DMS114 treated with DMSO at 0.1 percent for 48 hours (cell line): Measurements from ENCODE around the gene TREH.

Experiments used
- DNase-seq: peaks from one replicate; lab custom pipeline; 2025; ENCODE audit not compliant: unreplicated experiment; lab: John Stamatoyannopoulos, UW

The TREH gene

DNA sequence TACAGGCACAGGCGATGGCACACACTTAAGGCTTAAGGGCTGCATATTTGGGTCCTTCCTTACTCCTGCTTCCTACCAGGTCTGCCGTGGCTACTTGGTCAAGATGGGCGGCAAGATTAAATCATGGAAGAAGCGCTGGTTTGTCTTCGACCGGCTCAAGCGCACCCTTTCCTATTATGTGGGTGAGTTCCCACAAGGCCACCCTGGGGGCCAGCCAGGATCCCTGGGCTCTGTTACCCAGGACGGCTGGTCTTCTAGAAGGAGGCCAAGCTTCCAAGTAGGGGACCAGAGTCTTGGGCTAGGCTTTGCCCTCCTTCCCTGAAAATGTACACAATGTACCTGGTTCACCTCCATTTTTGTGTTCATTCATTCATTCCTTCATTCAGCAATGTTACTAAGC is 29.1 kb downstream of the TREH start:
- no peak for DNase-seq

DNA sequence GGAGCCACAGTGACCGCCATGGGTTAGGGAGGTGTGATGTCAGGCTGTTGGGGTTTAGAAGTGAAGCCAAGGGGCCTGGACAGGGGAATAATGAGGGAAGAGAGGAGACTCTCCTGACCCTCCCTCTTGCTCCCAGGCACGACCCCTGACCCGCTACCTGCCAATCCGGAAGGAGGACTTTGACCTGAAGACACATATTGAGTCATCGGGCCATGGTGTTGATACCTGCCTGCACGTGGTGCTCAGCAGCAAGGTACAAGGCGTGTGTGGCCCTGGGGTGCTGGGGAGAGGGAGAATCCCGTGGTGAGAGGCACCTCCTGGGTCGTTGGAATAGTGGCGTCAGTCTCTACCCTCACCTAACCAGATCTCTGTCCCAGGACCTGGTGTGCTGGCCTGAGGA is 29.5 kb downstream of the TREH start:
- no peak for DNase-seq

DNA sequence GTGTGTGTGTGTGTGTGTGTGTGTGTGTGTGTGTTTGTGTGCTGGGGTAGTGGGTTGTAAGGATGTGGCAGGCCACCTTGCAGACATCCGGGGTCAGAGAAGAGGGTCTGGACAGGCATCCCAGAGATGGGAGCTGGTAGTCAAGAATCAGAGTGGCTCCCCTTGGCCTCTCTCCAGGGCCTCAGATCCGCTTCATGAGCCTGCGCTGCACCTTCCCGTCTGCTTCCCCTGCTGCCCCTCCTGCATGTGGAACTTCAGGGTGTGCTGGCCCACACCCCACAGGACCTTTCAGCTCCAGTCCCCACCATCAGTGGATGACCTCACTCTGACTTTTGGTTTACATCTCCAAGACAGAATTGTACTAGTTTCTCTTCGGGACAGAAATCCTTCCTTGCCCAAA is 31.2 kb downstream of the TREH start:
- DNase-seq = no peak

DNA sequence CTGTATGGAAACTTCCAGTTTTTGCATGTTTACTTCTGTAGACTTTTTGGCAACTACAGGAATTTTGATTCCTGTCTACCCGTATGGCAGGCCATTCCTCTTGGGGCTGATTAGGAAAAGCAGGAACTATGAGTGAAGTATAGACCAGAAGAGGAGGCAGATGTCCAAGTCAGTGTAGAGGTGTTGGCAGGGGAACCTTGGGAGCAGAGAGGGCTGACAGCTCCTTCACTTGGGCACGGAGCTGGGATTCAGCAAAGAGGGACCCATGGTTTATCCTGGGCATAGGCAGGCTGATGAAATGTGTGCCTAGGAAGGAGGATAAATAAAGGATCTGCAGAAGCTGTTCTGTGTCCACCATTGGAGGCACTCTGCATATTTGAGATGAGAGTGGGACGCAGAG is 33.1 kb downstream of the TREH start:
- DNase-seq = no peak

DNA sequence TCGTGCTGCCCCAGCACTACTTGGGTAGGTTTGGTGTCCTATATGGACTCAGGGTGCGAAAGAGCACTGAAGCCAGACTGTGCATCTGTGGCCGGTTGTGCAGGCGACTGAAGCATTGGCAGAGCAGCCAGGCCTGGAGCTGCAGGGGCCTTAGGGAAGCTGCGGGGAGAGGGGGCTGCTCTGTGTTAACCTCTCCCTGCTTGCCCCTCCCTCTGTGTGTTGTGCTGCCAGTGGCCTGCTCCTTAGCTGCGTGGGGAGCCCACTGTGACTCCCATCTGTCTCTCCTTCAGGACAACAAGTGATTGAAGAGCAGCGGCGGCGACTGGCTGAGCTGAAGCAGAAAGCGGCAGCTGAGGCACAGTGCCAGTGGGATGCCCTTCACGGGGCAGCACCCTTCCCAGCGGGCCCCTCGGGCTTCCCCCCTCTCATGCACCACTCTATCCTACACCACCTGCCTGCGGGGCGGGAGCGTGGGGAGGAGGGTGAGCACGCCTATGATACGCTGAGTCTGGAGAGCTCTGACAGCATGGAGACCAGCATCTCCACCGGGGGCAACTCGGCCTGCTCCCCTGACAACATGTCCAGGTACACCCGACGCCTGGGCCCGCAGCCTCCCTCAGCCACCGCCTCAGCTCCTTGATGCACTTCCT is 34.3 kb downstream of the TREH start:
- no peak for DNase-seq

DNA sequence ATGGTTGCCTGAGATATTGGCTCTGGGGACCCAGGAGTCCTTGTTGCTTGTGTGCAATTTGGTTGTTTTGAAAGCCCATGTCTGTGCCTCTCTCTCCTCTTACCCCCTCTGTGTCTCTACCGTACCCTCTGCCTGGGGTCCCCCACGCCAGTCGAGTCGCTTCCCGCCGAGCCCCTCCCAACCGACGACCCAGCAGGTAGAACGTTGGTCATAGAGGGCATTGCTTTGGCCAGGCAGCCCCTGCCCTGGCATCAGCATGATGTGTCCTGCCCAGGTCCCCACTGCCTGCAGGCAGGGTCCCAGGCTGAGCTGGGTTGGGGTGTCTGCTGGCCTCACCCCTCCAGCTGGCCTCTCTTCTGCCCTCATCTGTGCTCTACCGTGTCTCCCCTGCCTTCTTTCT is 35.0 kb downstream of the TREH start:
- DNase-seq = no peak

DNA sequence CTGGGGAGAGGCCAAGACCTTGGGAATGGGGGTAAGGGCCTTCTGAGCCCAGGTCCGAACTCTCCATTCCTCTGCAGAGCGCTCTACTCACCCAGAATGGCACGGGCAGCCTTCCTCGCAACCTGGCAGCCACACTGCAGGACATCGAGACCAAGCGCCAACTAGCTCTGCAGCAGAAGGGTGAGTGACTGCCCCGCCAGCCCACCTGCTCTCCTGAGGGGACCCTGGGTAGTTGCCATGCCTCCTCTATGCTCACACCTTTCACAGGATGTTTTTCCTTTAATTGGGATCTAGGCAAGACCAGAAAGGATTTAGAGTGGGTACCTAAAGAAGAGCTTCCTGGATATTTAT is 35.5 kb downstream of the TREH start:
- no peak for DNase-seq

DNA sequence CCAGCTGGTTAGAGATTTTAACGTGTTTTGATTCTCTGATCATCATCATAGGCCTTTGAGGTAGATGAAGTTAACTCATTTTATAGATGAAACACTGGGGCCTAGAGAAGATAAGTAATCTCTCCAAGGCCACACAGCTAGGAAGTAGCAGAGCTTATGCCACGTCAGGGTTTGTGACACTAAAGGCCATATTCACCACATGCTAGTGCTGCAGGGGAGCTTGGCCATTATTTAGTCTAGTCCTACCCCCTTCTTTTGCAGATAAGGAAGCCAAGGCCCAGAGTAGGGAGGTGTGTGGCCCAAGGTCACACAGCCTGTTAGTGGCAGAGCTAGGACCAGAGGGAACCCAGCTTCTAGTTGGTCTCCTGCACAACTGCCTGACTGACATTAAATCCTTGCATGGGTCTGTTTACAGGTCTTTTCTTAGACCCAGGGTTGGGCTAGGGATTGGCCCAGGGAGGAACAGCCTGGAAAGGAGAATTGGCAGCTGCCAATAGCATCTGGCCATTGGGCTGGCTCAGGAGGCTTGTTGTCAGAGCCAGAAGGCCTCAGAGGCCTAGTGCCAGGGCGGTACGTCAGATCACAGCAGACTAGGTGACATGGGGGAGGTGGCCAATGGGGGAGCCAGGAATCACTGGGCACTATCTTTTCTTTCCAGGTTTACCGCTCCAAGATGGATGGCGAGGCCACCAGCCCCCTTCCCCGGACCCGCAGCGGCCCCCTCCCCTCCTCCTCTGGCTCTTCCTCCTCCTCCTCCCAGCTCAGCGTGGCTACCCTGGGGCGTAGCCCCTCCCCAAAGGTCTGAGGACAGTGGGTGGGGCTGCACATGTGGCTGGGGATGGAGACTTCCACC is 36.1 kb downstream of the TREH start:
- no peak for DNase-seq

DNA sequence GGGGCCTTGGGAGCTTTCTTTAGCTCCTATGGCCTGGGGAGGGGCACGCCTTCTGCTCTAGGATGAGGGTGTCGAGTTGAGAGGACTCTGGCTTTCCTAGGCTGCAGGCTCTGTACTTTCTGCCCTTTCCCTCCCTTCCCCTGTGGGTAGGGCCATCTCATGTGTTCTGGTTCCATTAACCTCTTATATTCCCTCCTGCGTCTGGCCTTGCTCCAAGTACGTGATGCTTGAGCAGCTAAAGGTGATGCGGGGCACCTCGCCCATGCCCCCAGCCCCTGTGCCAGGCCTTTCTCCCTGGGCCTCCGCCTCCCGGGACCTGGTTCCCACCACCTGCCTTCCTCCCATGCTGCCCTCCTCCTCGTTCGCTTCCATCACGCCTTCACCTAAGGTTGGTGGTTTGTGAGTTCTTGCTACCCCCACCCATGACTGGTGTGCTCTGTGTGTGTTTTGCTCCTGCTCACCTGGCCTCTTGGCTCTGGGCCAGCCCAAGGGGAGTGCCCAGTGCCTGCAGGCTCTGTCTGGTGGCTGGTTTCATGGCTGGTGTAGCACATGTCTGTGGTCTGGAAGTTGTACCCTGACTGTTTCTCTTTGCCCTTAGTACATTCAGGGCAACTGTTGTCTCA is 37.9 kb downstream of the TREH start:
- no peak for DNase-seq

DNA sequence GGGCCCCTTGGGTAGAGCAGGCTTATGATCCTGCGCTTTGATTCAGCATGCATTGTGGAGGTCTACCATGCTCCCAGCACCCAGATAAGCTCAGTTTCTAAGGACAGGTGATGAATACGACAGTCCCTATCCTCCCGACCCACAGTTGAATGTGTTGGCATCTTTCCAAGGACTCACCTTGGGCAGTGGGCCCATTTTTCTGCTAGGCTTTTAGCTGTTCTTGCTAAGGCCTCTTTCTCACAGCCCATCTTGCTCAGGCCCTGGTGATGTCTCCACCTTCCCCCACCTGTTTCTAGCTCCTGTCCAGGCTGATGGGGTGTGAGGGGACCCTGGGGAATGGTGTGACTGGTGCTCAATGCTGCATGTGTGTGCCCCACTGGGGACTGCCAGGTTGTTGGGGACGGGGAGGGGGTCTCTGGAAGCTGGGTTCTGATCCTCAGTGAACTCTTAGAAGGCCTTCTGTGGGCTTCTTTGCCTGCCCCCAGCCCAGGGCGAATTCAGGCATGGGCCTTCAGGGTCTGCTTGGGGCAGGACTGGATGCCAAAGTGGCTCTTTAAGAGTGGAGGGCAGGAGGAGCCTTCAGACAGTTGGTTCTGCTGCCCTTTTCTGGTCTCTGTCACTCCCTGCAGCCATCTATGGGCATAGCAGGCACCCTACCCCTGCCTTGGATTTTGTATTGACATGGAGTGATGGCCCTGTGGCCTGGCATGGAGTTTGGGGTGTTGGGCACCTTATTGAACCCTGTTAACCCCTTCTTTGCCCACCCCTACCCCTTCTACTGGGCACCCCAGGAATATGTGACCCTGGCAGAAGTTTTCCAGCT is 38.9 kb downstream of the TREH start:
- no peak for DNase-seq

DNA sequence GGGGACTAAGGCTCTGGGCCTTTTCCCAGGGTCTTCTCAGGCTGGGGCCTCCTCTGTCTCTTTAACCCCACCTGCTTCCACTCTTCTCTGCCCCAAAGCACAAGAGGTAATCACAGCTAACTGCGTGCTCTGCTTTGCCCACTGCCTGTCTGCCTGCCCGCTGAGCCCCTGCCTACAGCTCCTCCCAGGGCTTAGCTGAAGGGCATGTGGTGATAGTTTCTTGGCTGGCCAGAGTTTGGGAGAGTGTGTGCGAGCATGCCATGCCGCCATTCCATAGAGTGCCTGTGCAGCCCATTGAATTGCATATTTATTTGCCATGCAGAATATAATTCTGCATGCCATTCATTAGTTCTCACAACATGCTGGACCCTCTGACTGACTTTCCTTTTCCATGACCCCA is 39.6 kb downstream of the TREH start:
- no peak for DNase-seq

DNA sequence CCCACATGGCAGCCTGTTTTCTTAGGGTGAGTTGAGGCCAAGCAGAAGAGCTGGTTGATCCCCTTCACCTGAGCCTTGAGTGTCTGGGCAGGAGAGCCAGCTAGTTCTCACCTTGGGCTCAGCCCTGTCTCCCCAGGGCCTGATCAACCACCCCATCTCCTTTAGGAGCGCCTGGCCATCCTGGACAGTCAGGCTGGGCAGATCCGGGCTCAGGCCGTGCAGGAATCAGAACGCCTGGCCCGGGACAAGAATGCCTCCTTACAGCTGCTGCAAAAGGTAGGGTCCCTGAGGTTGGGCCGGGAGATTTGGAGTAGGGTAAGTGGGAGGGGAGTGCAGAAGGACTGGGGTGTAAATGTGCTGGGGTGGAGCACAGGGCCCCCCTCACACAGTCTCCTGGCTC is 40.7 kb downstream of the TREH start:
- no peak for DNase-seq

DNA sequence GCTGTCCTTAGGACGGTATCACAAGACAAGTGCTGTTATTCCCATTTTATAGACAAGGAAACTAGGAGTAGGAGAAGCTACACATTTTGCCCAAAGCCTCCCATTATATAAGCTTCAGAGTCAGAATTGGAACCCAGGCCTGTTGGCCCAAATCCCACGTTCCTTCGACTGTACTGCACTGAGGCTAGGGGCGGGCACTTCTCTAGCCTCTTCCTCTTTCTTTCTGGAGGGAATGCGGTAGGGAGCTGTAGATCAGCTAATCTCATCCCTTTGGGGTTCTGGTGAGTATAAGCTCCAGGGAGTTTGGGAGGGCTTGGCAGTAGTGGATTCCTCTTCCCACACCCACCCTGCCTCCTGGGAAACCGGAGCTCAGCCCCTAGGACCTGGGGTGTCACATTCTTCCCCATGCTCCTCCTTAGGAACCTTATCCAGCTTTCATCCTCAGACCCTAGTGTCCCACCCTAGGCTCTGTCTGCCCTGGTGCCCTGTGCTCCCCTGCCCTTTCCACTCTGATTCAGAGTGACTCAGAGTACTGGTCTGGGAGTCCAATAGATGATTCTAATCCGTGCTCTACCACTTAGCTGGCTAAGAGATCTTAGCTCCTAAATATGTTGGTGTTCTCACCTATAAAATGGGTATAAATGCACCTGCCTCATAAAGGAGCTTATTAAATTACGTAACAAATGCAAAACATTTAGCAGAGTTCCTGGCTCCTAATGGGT is 42.7 kb downstream of the TREH start:
- no peak for DNase-seq

DNA sequence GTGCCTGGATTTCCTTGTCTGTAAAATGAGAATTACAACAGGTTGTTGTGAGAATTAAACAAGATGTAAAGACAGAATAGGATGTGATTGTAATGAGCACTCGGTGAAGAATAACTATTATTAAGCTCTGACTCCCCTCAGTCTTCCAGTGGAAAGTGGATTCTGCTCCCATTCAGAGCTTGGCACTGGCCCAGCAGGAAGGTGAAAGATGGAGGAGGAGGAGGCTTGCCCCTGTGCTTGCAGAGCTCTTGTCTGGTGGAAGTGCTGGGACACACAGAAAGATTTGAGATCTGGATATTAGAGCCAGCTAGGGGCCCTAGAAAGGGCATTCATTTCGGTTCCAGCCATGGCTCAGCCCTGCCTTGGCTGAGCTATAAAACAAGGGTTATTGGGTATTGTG is 43.8 kb downstream of the TREH start:
- DNase-seq = no peak

DNA sequence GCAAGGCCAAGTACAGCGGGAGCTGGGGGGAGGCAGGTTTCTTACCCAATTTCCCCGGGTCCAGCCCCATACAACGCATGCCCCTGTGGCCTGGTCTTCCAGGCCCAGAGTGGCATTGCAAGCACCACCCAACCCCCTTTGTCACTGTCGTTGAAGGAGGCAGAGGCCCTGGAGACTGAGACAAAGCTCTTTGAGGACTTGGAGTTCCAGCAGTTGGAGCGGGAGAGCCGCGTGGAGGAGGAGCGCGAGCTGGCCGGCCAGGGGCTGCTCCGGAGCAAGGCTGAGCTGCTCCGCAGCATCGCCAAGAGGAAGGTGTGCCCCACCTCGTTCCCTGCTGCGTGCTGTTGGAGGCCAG is 44.2 kb downstream of the TREH start:
- no peak for DNase-seq

DNA sequence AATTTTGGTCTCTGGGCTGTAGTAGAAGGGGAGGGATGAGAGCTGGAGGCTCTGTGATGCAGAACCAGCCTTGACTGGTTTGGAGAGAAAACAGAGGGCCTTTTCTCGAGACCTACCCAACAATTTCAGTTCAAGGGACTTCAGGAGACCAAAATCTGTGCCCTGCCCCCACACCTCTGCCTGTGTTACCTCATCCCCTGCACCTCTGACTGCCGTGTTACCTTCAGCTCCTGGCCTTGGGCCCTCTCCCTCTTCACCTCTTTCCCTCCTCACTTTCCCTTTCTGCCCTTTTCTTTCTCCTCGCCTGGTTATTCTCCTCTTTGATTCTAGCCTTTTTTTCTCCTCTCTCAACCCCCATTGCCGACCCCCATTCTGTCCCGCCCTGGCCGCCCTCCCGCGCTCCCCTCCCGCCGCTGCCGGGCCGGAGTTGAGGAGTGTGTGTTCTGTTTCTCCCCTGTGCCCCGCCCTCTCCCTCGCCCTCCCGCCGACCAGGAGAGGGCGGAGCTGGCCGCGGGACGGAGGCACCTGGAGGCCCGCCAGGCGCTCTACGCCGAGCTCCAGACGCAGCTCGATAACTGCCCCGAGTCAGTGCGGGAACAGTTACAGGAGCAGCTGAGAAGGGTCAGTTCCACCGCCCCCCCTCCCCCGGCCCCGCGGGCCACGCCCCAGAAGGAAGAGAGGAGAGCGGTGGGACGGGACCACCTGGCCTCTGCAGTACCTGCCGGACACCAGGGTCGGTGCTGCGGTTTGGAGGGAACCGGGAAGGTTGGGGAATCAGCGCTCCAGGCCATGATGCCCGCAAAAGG is 44.8 kb downstream of the TREH start:
- no peak for DNase-seq

DNA sequence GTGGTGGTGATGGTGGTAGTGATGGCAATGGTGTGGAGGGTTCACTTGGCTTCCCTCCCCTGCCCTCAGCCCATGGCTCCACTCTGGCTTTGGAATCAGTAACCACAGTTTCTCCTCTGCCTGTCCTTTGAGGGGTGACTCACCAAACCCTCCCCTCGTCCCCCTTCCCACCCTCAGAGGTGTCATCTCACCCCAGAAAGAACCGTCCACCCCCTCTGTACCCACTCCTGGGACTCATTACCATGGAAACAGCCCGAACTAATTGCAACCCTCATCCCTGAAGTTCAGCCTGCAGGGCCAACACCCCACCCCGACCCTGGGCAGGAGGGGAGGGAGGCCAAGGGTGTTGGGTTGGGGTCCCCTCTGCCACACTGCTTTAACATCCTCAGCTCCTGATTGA is 45.5 kb downstream of the TREH start:
- DNase-seq = no peak

DNA sequence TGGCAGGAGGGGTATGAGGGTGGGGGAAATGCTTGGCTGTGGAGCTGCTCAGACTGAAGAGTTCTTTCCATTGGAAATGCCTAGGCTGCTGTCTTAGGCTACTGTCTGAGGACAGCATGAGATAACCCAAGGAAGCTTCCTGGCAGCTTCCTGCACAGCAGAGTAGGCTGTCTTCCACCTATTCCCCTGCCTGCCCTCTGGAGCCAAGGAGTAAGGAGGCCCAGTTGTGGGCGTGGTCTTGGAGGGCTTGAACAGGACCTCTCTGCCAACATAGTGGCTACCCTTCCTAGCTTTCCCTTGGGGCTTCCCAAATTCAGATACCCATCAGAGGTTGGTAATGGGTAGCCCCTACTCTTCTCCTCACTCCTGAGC is 46.1 kb downstream of the TREH start:
- no peak for DNase-seq

DNA sequence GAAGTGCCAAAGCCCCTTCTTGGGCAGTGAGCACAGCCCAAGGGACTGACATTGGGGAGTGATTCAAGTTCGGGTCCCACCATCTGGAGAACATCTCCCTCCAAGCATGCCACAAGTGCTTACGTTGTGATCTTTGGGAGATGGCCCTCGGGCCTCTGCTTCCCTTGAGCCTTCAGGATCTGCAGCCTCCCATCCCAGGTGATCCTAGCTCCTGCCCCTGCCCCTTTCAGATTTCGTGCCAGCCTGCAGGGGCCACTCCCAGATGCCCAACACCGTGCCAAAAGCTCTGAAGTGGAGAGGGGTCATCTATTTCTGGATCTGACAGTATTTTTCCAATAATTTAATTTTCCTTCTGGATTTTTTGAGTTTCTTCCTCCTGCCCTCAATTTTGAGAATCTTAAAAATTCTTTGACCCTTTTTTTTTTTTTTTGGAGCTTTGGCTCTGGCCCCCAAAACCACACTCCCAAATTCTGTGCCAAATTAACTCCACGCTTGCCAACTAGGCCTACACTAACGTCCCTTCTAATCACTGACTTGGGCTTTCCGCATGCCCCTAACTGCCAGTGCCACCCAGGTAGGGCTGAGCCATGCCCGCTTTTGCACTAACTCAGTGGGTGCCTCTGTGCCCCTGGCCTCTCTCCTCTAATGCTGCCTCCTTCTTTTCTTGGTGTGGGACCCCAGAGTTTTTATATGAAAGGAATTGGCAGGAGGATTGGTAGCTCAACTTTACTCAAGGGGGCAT is 46.7 kb downstream of the TREH start:
- DNase-seq = no peak
